NCI-H526 (cell line): Measurements from ENCODE around the gene TOMM22.
"Not testable (repeated sequence)": the region's sequence is repeated elsewhere in the genome, so short reads cannot be mapped to it uniquely, and the experiment has no call there.

Experiments
- DNase-seq, 2 experiments: peaks; one replicate each; lab custom pipeline; 2025; lab: John Stamatoyannopoulos, UW

Gene TOMM22

DNA sequence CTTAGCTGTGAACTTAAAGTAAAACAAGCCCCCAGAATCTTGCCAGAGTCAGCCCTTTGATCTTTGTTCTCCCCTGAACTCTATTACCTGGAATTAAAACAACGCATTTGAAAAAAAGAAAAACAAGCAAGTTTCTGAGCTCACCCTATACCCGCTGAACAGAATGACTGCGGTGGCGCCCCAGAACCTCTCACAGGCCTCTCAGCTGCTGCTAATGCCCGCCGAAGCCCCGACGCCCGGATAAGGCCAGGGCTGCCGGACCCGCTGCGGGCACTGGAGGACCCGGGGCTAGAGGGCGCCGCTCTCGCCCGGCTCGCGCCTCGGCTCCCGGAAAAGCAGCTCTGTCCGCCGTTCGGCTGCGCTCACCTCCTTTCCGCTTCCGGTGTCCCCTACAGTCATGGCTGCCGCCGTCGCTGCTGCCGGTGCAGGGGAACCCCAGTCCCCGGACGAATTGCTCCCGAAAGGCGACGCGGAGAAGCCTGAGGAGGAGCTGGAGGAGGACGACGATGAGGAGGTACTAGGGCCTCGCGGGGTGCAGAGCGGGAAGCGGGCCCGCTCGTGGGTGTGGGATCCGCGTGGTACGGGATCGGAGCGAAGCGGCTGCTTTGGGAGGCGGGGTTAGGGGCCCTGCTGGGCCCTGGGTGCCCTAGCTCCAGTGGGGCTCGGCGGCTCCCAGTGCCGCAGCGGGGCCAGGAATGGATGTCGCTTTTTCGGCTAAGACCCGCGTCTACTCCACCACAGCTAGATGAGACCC is at the start of gene TOMM22:
TOMM22 (plus strand) TSS at position 376 of the 754 bp plus-strand sequence; CDS start at position 398, 22 bp downstream.
- DNase-seq, result peak; percentile 40 to 91

DNA sequence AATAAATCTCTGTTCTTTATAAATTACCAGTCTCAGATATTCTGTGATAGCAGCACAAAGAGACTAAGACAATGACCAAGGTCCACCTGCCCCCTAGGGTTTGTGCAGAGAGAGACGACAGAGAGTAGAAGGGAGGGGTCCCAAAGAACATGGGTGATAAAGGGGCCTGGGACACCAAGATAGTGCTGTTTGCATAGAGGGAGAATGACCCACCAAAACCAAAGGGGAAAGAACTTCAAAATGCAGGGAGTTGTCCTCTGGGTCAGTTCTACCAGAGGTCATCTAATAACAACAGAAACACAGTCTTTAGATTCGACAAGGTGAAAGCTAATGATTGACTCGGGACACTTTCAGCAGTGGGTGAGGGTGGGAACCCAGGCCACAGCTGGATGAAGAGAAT is 49.2 kb upstream of the TOMM22 start:
- no peak for DNase-seq

DNA sequence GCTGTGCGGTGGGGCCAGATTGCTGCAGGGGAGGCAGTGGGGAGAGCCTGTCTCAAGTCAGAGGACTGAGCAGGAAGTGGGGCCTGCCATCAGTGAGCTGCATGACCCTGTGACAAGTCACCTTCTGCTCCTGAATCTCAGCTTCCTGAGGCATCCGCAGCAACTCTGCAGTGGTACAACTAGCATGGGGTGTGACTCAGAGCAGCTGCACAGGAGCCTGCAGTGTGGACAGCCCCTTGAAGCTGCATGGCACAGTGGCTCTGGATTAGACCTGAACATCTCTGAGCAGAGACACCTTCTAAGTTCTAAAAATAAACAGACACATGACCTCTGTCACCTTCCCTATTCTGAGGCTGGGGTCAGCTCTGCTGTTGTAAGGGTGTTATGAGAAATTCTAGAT is 43.5 kb upstream of the TOMM22 start:
- no peak for DNase-seq

DNA sequence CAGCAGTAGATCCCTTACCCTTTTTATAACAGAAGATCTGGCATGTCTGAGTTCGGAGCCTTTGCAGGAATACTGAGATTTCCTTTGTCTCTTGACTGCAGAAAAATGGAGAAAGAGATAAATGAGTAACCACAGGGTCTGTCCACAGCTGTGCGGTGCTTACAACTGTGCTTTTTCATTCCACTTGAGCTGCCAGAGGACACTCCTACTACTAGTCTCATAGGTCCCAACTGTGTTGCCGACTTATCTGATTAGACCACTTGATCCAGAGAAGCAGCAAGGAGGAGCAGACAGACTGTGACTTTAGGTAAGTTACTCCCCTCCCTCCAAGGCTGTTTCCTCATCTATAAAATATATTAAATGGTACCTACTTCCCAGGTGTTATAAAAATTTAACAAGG is 43.0 kb upstream of the TOMM22 start:
- no peak for DNase-seq

DNA sequence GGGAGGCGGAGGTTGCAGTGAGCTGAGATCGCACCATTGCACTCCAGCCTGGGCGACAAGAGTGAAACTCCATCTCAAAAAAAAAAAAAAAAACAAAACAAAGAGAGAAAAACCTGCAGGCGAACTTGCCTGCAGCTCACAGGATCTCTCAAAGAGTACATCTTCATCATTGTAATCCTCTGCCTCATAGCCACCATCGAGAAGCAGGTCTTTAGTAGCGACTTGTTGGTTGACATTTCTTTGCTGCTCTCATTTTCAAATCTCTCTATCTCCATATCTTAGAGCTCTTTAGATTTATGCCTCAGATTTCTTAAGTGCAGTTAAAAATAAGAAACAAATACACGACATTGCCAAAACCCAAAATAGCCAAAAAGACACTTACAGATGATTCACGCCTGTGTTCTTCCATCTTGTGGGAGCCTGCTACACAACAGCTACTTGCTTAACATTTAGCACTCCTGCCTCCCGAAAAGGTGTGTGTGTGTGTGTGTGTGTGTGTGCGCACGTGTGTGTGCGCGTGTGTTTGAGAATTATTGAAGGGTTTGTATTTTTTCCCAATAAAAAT is 40.2 kb upstream of the TOMM22 start:
- DNase-seq, result no peak

DNA sequence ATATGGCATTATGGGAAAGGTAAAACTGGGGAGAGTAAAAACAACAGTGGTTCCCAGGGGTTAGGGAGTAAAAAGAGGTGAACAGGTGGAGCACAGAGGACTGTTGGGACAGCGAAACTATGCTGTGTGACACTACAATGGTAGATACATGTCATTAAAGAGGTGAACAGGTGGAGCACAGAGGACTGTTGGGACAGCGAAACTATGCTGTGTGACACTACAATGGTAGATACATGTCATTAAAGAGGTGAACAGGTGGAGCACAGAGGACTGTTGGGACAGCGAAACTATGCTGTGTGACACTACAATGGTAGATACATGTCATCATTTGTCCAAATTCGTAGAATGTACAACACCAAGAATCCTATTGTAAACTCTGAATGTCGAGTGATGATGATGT is 37.5 kb upstream of the TOMM22 start:
- DNase-seq, result not testable (repeated sequence)

DNA sequence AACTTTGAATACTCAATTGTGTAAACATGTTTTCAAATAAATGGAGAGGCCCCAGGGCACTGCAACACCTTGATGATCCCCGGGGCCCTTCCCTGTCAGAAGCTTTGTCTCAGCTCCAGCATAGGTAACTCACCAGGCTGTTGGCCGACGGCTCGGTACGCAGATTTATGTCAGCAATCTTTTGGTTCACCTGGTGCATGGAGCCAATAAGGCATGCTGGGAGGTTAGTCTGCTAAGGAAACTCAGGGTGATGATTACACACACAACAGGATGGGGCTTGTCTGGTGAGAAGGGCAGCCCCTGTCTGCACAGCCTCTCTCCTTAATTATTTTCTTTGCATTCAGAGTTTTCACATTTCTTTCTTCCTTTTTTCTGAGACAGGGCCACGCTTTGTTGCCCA is 36.3 kb upstream of the TOMM22 start:
- DNase-seq, result no peak

DNA sequence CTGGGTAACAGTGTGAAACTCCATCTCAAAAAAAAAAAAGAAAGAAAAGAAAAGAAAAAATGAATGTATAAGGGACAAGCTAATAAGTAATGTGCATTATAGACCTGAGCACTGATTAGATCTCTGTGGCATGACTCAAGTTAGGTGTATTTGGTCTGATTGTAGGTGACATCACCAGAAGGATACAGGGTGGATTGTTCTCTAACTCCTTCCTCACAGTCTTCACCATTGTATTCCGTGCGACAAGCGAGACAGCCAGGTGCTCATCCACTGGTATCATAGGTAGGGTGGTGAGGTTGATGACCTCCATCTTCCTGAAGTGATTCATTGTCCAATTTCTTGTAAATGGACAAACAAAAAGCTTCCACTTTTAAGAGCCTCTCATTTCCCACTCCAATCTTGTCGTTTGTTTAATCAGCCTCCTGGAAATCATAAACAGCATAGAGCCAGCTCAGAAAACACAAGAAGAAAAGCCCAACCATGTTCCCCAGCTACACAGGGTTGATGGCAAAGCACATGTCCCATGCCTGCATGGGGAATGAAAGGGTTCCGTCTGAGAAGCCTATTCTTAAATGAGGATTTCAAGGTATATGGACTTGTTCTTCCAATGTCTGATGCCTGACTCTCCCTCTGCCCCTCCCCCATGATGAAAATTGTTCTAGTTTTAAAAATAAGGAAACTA is 31.8 kb upstream of the TOMM22 start:
- no peak for DNase-seq

DNA sequence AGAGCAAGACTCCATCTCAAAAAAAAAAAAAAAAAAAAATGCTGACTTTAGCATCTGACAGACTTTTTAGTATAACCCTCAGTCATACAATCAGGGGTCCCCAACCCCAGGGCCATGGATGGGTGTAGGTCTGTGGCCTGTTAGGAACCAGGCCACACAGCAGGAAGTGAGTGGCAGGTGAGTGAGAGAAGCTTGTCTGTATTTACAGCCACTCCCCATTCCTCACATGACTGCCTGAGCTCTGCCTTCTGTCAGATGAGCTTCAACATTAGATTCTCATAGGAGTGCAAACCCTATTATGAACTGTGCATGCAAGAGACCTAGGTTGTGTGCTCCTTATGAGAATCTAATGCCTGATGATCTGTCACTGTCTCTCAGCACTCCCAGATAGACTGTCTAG is 28.9 kb upstream of the TOMM22 start:
- DNase-seq, result no peak

DNA sequence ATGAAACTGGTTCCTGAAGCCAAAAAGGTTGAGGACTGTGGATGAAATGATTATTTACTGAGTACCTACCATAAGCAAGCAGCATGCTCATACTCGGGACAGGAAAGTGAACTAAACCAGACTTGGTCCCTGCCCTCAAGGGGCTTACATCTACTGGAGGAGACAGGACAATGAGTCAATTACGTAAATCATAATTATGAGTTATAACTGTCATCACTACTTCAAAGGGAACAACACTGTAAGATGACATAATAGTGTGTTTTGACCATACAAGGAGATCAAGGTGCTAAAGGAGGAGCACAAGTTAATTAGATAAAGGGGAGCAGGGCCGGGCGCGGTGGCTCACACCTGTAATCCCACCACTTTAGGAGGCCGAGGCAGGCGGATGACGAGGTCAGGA is 28.0 kb upstream of the TOMM22 start:
- no peak for DNase-seq

DNA sequence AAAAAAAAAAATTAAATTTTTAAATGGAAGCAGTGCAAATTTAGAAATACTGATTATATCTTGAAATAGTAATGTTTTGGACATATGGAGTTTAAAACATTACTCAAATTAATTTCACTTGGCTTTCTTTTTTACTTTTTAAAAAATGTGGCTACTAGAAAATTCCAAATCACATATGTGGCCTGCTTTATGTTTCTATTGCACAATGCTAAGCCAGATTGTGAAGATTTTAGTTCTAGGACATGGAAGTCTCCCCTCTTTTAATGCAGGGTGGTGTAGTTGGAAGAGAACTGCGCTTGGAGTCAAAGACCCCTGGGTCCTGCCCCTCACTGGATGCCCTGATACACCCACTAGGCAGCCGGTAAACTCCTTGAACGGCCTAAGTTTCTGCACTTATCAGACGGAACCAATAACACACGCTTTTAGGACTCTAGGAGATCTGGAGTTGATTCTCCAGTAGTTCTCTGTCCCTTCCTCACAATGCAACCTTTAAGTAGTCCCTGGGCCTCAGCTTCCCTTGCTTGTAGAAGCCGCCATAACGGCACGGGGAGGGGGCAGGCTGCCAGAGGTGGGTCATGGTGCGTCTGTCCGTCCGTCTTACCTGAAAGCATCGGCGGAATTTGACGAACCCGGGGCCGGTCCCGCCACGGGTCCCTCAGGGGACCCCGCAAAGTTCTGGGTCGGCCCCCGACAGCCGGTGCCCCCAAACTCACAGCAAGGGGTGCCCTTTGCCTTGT is 26.1 kb upstream of the TOMM22 start:
- DNase-seq, result peak in 1 of 2 experiments; percentile 50

DNA sequence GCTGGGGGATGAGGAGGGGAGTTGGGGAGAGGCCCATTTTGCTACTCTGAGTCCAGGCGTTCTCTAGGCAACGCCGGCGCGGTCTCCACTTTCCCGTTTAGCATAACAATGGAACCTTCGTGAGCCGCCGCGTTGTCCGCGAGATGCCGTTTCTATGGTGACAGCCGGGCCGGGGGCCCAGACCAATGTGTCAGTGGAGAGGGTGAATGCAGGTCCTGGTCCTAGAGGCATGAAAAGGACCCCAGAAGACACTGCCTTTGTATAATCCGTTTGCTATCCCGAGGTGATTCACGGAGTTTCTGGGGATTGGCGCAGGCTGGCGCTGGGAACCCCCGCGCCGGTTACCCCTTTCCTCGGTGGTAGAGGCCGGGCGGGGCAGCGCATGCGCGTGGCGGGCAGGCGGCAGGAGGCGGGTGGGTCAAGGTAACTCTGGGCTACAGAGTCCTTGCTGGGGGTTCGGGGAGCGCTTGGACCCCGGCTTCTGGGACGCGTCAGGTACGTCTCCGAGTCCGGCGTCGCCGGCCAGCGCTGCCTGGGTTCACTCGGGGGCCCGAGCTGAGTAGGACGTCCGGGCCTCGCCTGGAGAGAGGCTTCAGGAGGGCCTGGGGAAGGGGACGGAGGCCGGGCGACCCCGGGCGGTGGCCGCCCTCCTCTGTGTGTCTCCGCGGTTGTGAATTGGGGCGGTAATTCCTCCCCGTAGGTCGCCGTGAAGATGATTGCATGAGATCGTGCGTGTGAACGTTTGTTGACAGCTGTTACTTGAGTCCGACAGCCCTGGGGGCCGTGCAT is 25.3 kb upstream of the TOMM22 start, which contains the start of the genes CBY1 and FAM227A:
CBY1 (plus strand) TSS at position 383 of the 789 bp plus-strand sequence. CDS start 11,417 bp downstream, outside the sequence.
FAM227A (minus strand) TSS at position 137 of the 789 bp plus-strand sequence. CDS start 6,224 bp downstream, outside the sequence.
- peak; percentile 68 to 88 for DNase-seq

DNA sequence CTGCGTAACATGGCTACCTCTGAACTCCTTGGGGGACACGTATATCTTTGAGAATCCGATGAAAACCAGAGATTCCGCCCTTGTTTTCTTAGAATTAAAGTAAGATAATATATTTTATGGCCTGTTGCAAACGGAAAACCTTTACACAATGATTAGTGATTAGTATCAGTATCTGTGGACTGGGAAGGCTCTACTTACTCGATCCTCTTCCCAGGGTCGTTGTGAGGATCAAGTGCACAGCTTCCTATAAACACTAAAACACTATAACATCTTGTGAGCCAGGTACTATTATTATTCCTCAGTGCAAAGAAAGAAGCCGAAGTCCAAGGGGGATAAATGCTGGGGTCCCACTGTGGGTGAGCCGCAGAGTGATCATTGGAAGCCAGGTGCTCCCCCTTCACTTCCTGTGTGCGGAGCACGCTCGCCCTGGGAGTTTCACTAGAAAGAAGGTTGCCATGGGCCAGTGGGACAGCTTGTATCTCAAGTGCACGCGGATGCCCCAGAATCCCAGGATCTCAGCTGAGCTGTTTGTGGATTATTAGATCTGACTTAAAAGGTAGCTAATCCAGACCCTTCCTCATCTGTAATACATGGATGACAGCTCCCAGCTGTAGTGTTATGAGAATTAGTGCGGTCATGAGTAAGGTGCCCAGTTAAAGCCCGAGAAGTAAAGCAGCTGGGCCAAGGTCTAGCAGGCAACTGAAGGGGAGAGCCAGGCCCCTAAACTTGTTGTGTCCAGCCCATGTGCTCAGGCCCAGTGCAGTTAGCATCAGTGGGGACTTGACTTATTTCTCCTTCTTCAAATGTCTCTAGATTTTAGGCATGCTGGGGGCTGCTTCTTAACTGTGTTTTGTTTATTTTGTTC is 24.5 kb upstream of the TOMM22 start:
- DNase-seq, result peak in 1 of 2 experiments; percentile 51

DNA sequence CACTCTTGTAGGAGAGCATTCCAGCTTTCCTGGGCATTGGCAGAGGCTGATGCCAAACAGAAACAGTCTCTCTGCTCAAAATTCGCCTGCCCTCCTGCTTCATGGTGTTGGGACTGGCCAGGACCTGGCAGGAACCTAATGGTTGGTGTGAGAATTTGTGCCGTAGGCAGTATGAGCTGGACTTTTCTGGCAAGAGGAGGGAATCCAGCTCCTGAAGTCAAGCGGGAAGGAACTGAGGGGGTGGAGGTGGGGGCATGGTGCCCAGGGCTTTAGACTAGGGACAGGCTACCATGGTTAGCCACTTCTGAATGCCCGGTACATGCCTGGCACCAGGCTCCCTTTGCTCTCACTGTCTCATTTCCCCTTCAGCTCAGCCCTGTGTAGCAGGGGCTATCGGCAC is 6.9 kb upstream of the TOMM22 start:
- DNase-seq, result no peak

DNA sequence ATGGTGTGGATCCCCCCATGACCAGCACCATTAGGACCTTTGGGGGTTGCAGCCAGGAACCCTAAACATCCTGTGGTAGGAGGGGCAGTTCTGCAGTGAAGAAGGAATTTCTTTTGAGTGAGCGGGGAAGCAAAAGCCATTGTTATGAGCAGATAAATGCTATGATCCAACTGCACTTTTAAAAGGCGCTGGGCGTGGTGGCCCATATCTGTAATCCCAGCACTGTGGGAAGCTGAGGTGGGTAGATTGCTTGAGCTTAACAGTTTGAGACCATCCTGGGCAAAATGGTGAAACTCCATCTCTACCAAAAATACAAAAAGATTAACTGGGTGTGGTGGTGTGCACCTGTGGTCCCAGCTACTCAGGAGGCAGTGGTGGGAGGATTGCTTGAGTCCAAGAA is 5.9 kb upstream of the TOMM22 start:
- no peak for DNase-seq

DNA sequence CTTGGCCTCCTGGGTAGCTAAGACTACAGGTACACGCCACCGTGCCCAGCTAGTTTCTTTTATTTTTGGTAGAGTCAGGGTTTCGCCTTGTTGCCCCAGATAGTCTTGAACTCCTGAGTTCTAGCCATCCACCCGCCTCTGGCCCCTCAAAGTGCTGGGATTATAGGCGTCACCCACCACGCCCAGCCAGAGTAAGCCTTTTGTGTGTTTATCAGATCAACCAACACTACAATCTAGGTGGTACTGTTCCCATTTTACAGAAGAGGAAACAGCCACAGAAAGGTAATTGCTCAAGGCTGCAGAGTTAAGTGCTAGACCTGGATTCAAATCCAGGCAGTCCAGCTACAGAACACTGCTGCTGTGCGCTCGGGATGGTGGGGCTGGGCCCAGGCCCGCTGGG is 3.1 kb downstream of the TOMM22 start:
- no peak for DNase-seq

DNA sequence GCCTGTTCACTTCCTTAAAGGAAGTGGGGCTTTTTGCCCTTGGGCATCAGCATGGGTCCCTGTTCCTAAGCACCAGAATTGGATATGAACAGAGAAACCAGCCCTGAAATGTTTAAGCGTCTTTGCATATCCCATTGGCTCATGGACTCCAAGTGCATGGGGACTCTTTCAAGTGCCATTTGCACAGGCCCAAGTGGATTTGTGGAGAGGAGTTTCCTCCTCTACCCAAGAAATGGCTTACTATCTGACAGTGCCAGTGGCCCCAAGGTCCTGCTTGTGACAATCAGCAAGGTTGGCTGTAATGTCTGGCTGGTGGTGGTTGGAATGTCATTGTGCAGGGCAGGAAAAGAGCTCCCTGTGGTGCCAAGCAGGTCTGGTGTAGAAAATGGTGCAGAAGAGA is 4.0 kb downstream of the TOMM22 start:
- DNase-seq, result no peak

DNA sequence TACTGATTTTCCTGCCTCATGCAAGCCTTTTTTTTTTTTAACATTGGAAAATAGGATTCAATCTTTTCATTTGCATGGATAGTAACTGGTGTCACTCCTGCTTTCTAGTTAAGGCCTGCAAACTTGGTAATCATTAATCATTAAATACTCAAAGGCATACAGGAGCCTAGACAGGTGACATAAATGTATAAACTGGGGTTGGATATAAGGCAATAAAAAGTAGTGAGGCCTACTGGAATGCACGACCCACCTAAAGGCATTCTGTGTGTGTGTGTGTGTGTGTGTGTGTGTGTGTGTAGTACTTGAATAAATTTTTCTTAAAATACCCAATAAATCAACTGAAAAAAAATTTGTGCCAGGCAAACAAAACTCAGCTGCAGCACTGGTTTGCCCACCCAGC is 7.9 kb downstream of the TOMM22 start:
- DNase-seq, result no peak

DNA sequence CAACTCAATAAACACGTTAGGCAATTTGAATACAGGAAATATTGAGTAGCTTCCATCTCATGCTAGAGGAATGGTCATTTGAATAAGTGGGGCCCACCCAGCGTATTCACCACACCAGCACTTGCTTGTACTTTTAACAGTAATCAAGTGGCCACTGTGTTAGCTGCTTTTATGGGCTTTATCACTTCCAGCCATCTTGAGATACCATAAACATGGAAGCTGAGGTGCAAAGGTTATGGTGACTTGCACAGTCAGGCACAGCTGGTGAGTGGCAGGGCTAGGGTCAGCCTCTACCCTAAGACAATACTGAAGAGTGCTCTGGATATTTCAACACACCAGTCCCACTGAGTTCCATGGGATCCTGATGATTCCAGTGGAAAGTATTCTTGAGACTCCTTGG is 12.3 kb downstream of the TOMM22 start:
- peak; percentile 66 to 76 for DNase-seq

DNA sequence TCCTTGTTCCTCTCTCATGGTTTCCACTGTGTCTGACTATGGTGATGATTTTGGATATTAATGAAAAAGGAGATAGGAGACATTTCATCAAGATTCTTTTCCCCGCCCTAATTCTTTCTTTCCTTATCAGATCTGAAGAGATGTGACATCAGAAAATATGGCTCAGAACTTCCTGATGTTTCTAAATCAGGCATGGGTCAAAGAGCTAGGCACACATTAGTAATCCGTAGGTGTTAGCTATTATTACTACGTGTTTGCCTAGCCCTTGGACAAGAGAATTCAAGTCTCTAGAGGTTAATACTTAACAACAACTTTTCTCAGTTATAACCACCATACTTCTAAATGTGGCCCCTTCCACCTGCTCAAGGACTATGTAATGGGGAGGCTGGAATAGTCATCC is 13.2 kb downstream of the TOMM22 start:
- no peak for DNase-seq
